WTC11 (cell line): ENCODE data around the gene OR2K2.

Experiments used
- ESRRA ChIP-seq: sonication (generic); formaldehyde crosslinking; IDR thresholded peaks from 2 replicates; pipeline ENCODE4 v1.8.1; 2022; ENCODE audit warnings: mild to moderate bottlenecking, missing genetic modification reagents, borderline replicate concordance
- ETV6 ChIP-seq: sonication (generic); formaldehyde crosslinking; IDR thresholded peaks from 2 replicates; pipeline ENCODE4 v1.8.1; 2022; ENCODE audit warnings: mild to moderate bottlenecking, missing genetic modification reagents
- JUN ChIP-seq: sonication (generic); formaldehyde crosslinking; IDR thresholded peaks from 2 replicates; pipeline ENCODE4 v1.8.0; 2023; ENCODE audit warnings: mild to moderate bottlenecking, missing genetic modification reagents
- KAT7 ChIP-seq: sonication (generic); formaldehyde crosslinking; IDR thresholded peaks from 2 replicates; pipeline ENCODE4 v1.8.1; 2023; ENCODE audit warnings: missing genetic modification reagents, mild to moderate bottlenecking, borderline replicate concordance
- MYBL2 ChIP-seq: sonication (generic); formaldehyde crosslinking; IDR thresholded peaks from 2 replicates; pipeline ENCODE4 v1.8.1; 2023; ENCODE audit warnings: mild to moderate bottlenecking, moderate library complexity, missing genetic modification reagents
- NFATC4 ChIP-seq: fragments of 250-450 bp; sonication (Bioruptor Pico); IDR thresholded peaks from 2 replicates; pipeline ENCODE4 v1.9.0; 2021; ENCODE audit warnings: mild to moderate bottlenecking
- SP1 ChIP-seq: sonication (generic); formaldehyde crosslinking; conservative IDR thresholded peaks from 2 replicates; pipeline ENCODE4 v1.8.1; 2022; ENCODE audit warnings: missing genetic modification reagents
- ZNF121 ChIP-seq: sonication (generic); formaldehyde crosslinking; IDR thresholded peaks from 2 replicates; pipeline ENCODE4 v1.8.0; 2023; ENCODE audit warnings: missing genetic modification reagents
- TF ChIP-seq, protein P1 (sequence below): fragments of 200-600 bp; IDR thresholded peaks from 2 replicates; pipeline ENCODE4 v1.8.0; 2022; ENCODE audit warnings: antibody characterized with exemption
- TF ChIP-seq, protein P2 (sequence below): sonication (generic); formaldehyde crosslinking; IDR thresholded peaks from 2 replicates; pipeline ENCODE4 v1.8.1; 2022; ENCODE audit warnings: low read depth, missing genetic modification reagents, borderline replicate concordance
- TF ChIP-seq, protein P3 (sequence below): sonication (generic); formaldehyde crosslinking; IDR thresholded peaks from 2 replicates; pipeline ENCODE4 v1.8.0; 2022; ENCODE audit warnings: mild to moderate bottlenecking, missing genetic modification reagents

DNA sequence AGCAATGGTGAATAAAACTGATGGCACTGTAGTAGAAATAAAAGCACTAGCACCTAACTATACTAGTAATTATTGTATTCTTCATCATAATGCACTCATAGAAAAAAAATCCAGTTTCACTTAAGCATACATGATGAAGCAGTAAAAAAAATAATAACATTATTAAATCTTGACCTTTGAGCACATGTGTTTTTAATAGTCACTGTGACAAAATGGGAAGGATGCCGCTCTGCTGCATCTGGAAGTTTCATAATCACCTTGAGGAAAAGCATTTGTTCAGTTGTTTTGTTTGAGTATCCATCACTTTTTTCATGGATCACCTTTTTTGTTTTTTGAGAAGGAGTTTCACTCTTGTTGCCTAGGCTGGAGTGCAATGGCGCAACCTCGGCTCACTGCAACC is 13.2 kb downstream of the OR2K2 start:
- TF ChIP-seq, protein P1, sequence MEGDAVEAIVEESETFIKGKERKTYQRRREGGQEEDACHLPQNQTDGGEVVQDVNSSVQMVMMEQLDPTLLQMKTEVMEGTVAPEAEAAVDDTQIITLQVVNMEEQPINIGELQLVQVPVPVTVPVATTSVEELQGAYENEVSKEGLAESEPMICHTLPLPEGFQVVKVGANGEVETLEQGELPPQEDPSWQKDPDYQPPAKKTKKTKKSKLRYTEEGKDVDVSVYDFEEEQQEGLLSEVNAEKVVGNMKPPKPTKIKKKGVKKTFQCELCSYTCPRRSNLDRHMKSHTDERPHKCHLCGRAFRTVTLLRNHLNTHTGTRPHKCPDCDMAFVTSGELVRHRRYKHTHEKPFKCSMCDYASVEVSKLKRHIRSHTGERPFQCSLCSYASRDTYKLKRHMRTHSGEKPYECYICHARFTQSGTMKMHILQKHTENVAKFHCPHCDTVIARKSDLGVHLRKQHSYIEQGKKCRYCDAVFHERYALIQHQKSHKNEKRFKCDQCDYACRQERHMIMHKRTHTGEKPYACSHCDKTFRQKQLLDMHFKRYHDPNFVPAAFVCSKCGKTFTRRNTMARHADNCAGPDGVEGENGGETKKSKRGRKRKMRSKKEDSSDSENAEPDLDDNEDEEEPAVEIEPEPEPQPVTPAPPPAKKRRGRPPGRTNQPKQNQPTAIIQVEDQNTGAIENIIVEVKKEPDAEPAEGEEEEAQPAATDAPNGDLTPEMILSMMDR = no peak
- no peak for TF ChIP-seq ZNF121 (CRISPR knock-in tag)
- TF ChIP-seq JUN (CRISPR knock-in tag) = no peak
- TF ChIP-seq, protein P2, sequence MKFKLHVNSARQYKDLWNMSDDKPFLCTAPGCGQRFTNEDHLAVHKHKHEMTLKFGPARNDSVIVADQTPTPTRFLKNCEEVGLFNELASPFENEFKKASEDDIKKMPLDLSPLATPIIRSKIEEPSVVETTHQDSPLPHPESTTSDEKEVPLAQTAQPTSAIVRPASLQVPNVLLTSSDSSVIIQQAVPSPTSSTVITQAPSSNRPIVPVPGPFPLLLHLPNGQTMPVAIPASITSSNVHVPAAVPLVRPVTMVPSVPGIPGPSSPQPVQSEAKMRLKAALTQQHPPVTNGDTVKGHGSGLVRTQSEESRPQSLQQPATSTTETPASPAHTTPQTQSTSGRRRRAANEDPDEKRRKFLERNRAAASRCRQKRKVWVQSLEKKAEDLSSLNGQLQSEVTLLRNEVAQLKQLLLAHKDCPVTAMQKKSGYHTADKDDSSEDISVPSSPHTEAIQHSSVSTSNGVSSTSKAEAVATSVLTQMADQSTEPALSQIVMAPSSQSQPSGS (CRISPR knock-in tag) = no peak
- TF ChIP-seq ESRRA (CRISPR knock-in tag) = no peak
- no peak for TF ChIP-seq NFATC4 (CRISPR knock-in tag)
- TF ChIP-seq KAT7 = no peak
- TF ChIP-seq MYBL2 (CRISPR knock-in tag) = no peak
- TF ChIP-seq SP1 (CRISPR knock-in tag) = no peak
- TF ChIP-seq, protein P3, sequence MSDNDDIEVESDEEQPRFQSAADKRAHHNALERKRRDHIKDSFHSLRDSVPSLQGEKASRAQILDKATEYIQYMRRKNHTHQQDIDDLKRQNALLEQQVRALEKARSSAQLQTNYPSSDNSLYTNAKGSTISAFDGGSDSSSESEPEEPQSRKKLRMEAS = no peak
- TF ChIP-seq ETV6 (CRISPR knock-in tag) = no peak
